ENCODE measurements around the gene CCDC81.
A peak's percentile ranks its signal among the peaks of the same experiment; 100 is the strongest.
"Not testable (repeated sequence)": the region's sequence is repeated elsewhere in the genome, so short reads cannot be mapped to it uniquely, and the experiment has no call there.

CCDC81 gene

DNA sequence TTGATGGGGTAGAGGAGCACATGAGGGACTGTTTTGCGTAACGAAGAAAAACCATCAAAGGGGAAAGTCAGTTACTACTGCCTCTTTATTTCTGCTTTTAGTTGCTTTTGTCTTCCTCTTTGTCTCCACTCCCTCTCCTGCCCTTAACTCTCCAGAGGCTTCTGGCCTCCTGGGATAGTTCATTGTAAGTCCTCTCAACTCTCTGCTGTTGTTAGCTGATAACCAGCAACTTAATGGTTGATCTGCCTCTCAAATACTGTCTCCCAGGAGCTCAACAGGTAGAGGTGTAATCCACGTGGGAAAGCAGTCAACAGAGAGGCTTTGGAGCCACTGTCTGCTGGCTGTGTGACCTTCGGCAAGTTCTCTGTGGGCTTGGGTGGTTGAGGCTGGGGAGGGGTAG lies 47.3 kb downstream of the CCDC81 start:
- ChIA-PET CTCF (no interaction called here), POLR2A (no interaction called here)
- no peak for TF ChIP-seq HDGF (IDR thresholded peaks at IDR 0.05; ENCODE audit: borderline replicate concordance)
- TF ChIP-seq SUZ12 (IDR thresholded peaks at IDR 0.05): no peak
- TF ChIP-seq ELF4 (IDR thresholded peaks at IDR 0.05): no peak
- no peak for TF ChIP-seq ARNT (IDR thresholded peaks at IDR 0.05)
- TF ChIP-seq LEF1 (IDR thresholded peaks at IDR 0.05; ENCODE audit: borderline replicate concordance): no peak
- no peak for TF ChIP-seq FOXA1 (IDR thresholded peaks at IDR 0.05)
- no peak for TF ChIP-seq SP1 (IDR thresholded peaks at IDR 0.05)
- no peak for TF ChIP-seq FOXM1 (IDR thresholded peaks at IDR 0.05; ENCODE audit: borderline replicate concordance)
- TF ChIP-seq CTBP1 (IDR thresholded peaks at IDR 0.05; ENCODE audit: borderline replicate concordance): no peak
- no peak for TF ChIP-seq FOXK2 (IDR thresholded peaks at IDR 0.05)
- TF ChIP-seq ZNF384 (IDR thresholded peaks at IDR 0.05): no peak
- TF ChIP-seq NFRKB (IDR thresholded peaks at IDR 0.05): no peak
- TF ChIP-seq, protein P1, sequence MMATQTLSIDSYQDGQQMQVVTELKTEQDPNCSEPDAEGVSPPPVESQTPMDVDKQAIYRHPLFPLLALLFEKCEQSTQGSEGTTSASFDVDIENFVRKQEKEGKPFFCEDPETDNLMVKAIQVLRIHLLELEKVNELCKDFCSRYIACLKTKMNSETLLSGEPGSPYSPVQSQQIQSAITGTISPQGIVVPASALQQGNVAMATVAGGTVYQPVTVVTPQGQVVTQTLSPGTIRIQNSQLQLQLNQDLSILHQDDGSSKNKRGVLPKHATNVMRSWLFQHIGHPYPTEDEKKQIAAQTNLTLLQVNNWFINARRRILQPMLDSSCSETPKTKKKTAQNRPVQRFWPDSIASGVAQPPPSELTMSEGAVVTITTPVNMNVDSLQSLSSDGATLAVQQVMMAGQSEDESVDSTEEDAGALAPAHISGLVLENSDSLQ (IDR thresholded peaks at IDR 0.05): no peak
- TF ChIP-seq BHLHE40 (IDR thresholded peaks at IDR 0.05; ENCODE audit: borderline replicate concordance): no peak
- TF ChIP-seq TARDBP (IDR thresholded peaks at IDR 0.05): no peak
- TF ChIP-seq L3MBTL2 (conservative IDR thresholded peaks at IDR 0.05): no peak
- no peak for DNase-seq (ENCODE audit: extremely low spot score)

DNA sequence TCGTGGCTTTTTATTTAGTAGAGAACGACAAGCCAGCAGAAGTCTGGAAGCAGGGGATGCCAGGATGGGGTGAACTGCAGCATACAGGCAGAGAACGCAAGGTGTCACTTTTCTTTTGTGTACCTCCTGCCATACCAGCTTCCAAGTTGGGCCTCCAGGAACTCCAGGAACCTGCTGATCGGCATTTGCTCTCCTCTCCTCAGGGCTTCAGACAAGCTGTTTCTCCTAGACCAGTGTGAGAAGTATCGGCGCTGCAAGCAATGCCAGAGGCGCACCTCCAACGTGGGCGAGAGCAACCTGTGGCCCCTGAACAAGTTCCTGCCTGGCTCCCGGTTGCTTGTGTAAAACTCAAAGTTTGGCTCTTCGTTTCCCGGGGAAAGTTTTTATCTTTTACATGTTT lies 47.7 kb downstream of the CCDC81 start:
- POLR2A ChIA-PET: no interaction called here
- CTCF ChIA-PET: no interaction called here
- no peak for DNase-seq (ENCODE audit: extremely low spot score)
- TF ChIP-seq SUZ12 (IDR thresholded peaks at IDR 0.05): no peak
- no peak for TF ChIP-seq SP1 (IDR thresholded peaks at IDR 0.05)
- TF ChIP-seq TARDBP (IDR thresholded peaks at IDR 0.05): no peak
- no peak for TF ChIP-seq ARNT (IDR thresholded peaks at IDR 0.05)

DNA sequence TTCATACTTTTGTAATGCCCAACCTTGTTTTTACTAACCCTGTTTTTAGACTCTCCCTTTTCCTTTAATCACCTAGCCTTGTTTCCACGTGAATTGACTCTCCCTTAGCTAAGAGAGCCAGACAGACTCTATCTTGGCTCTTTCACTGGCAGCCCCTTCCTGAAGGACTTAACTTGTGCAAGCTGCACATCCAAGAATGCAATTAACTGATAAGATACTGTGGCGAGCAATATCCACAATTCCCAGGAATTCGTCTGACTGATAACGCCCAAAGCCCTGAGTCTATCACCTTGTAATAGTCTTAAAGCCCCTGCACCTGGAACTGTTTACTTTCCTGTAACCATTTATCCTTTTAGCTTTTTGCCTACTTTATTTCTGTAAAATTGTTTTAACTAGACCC lies 48.8 kb downstream of the CCDC81 start:
- CTCF ChIA-PET, POLR2A ChIA-PET: not testable (repeated sequence)

DNA sequence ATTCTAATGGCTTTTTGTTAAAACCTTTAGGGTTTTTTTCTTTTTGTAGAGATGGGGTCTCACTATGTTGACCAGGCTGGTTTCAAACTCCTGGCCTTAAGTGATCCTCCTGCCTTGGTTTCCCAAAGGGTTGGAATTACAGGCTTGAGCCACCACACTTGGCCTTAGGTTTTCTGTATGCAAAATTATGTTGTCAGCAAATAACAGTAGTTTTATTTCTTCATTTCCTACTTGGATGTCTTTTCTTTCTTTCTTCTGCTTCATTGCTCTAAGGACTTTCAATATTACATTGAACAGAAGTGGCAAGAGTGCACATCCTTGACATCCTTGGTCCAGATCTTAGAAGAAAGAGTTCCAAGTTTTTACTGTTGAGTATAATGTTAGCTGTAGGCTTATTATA lies 52.8 kb downstream of the CCDC81 start:
- POLR2A ChIA-PET: no interaction called here
- CTCF ChIA-PET: no interaction called here
- DNase-seq (ENCODE audit: extremely low spot score): no peak
- TF ChIP-seq SP1 (IDR thresholded peaks at IDR 0.05) (no peak), ZNF384 (IDR thresholded peaks at IDR 0.05) (no peak), BHLHE40 (IDR thresholded peaks at IDR 0.05; ENCODE audit: borderline replicate concordance) (no peak), ELF4 (IDR thresholded peaks at IDR 0.05) (no peak), ARNT (IDR thresholded peaks at IDR 0.05) (no peak), FOXA1 (IDR thresholded peaks at IDR 0.05) (no peak), SUZ12 (IDR thresholded peaks at IDR 0.05) (no peak), L3MBTL2 (conservative IDR thresholded peaks at IDR 0.05) (no peak), LEF1 (IDR thresholded peaks at IDR 0.05; ENCODE audit: borderline replicate concordance) (no peak), NFRKB (IDR thresholded peaks at IDR 0.05) (no peak), HDGF (IDR thresholded peaks at IDR 0.05; ENCODE audit: borderline replicate concordance) (no peak), CTBP1 (IDR thresholded peaks at IDR 0.05; ENCODE audit: borderline replicate concordance) (no peak), FOXK2 (IDR thresholded peaks at IDR 0.05) (no peak), TARDBP (IDR thresholded peaks at IDR 0.05) (no peak), FOXM1 (IDR thresholded peaks at IDR 0.05; ENCODE audit: borderline replicate concordance) (no peak)
- TF ChIP-seq, protein P1 (IDR thresholded peaks at IDR 0.05): no peak

More for the DNA sequence above, 48.8 kb downstream of the CCDC81 start:
- DNase-seq (ENCODE audit: extremely low spot score): not testable (repeated sequence)

DNA sequence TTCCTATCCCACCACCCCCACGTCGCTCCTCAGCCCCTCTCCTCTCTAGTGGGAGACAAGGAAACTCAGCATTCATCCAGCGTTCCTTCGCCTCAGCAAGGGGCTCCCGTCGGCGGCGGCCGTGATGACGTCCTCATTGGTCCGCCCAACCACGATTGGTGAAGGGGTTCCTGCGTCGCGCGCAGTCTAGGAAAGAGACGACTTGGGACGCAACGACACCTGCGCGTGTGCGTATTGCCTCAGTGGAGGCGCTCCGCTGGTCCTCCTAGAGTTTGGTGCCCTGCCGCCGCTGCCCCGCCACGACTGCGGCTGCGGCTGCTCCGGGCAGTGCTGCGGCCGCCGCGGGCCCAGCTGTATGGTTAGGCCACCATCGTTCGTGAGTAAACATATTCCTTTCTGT lies 56.6 kb downstream of the CCDC81 start:
- TF ChIP-seq FOXM1 (IDR thresholded peaks at IDR 0.05; ENCODE audit: borderline replicate concordance): no peak
- no peak for TF ChIP-seq ARNT (IDR thresholded peaks at IDR 0.05)
- TF ChIP-seq SP1 (IDR thresholded peaks at IDR 0.05): no peak
- POLR2A ChIA-PET: no interaction called here
- CTCF ChIA-PET: no interaction called here
- DNase-seq (ENCODE audit: extremely low spot score): no peak

DNA sequence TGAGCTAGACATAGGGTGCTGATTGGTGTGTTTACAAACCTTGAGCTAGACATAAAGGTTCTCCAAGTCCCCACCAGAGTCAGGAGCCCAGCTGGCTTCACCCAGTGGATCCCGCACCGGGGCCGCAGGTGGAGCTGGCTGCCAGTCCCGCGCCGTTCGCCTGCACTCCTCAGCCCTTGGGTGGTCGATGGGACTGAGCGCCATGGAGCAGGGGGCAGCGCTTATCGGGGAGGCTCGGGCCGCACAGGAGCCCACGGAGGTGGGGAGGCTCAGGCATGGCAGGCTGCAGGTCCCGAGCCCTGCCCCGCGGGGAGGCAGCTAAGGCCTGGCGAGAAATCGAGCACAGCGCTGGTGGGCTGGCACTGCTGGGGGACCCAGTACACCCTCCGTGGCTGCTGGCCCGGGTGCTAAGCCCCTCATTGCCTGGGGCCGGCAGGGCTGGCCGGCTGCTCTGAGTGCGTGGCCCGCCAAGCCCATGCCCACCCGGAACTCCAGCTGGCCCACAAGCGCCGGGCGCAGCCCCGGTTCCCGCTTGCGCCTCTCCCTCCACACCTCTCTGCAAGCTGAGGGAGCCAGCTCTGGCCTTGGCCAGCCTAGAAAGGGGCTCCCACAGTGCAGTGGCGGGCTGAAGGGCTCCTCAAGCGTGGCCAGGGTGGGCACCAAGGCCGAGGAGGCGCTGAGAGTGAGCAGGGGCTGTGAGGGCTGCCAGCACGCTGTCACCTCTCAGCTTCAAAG lies 58.8 kb downstream of the CCDC81 start:
- CTCF ChIA-PET; DNase-seq (ENCODE audit: extremely low spot score); POLR2A ChIA-PET: not testable (repeated sequence)

DNA sequence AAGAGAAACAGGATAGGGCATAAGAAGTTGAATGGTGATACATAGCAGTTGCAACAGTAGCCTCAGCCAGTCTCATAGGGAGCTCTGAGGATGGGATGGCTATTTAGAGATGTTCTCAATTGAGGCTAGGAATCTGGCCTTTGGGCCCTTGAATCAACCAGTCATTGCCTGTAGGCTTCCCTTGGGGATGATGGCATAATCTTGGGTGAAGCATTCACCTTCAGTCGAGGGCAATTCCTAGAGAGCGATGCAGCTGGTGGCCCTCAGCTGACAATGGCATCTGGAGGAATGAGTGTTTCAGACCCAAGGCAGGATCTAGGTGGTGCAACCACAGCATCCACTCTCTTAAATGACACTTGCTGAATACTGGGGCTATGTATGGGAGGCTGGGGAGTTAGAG lies 61.0 kb downstream of the CCDC81 start:
- TF ChIP-seq BHLHE40 (IDR thresholded peaks at IDR 0.05; ENCODE audit: borderline replicate concordance) (no peak), HDGF (IDR thresholded peaks at IDR 0.05; ENCODE audit: borderline replicate concordance) (no peak), FOXK2 (IDR thresholded peaks at IDR 0.05) (no peak), FOXA1 (IDR thresholded peaks at IDR 0.05) (no peak), L3MBTL2 (conservative IDR thresholded peaks at IDR 0.05) (no peak), ELF4 (IDR thresholded peaks at IDR 0.05) (no peak), LEF1 (IDR thresholded peaks at IDR 0.05; ENCODE audit: borderline replicate concordance) (no peak), ZNF384 (IDR thresholded peaks at IDR 0.05) (no peak), NFRKB (IDR thresholded peaks at IDR 0.05) (no peak), ARNT (IDR thresholded peaks at IDR 0.05) (no peak)
- DNase-seq (ENCODE audit: extremely low spot score): no peak
- ChIA-PET POLR2A (no interaction called here), CTCF (interaction anchor here (1.4 kb wide), 1 partner anchor 14 kb away, joined by 3 read pairs; no protein-coding TSS in a partner anchor)

DNA sequence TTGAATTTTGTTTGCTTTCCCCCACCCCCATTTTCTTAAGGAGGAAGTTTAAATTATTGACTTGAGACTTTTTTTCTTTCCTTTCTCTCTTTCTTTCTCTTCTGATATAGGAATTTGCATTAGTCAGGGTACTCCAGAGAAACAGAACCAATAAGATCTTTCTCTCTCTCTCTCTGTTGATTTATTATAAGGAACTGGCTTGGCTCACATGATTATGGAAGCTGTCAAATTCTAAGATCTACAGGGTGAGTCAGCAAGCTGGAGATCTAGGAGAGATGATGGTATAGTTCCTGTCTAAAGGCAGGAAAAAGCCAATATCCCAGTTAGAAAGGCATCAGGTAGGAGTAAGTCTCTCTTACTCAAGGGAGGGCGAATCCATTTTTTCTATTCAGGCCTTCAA lies 64.0 kb downstream of the CCDC81 start:
- TF ChIP-seq ELF4 (IDR thresholded peaks at IDR 0.05) (no peak), TARDBP (IDR thresholded peaks at IDR 0.05) (no peak), ZNF384 (IDR thresholded peaks at IDR 0.05) (no peak)
- TF ChIP-seq, protein P1 (IDR thresholded peaks at IDR 0.05): 0 out of 2 replicates have a peak, but pooled peaks have one; percentile 43
- no peak for DNase-seq (ENCODE audit: extremely low spot score)
- ChIA-PET CTCF (no interaction called here), POLR2A (no interaction called here)
